ENCODE data around the gene CPA3.

- TF ChIP-seq, protein P1, sequence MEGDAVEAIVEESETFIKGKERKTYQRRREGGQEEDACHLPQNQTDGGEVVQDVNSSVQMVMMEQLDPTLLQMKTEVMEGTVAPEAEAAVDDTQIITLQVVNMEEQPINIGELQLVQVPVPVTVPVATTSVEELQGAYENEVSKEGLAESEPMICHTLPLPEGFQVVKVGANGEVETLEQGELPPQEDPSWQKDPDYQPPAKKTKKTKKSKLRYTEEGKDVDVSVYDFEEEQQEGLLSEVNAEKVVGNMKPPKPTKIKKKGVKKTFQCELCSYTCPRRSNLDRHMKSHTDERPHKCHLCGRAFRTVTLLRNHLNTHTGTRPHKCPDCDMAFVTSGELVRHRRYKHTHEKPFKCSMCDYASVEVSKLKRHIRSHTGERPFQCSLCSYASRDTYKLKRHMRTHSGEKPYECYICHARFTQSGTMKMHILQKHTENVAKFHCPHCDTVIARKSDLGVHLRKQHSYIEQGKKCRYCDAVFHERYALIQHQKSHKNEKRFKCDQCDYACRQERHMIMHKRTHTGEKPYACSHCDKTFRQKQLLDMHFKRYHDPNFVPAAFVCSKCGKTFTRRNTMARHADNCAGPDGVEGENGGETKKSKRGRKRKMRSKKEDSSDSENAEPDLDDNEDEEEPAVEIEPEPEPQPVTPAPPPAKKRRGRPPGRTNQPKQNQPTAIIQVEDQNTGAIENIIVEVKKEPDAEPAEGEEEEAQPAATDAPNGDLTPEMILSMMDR (IDR thresholded peaks at IDR 0.05; ENCODE audit: low read depth, low read length, missing input control): no peak
- TF ChIP-seq ZBTB33 (IDR thresholded peaks at IDR 0.05): no peak
- no peak for TF ChIP-seq SP1 (IDR thresholded peaks at IDR 0.05)
- no peak for TF ChIP-seq MAX (IDR thresholded peaks at IDR 0.05)
- no peak for TF ChIP-seq REST (IDR thresholded peaks at IDR 0.05)
- TF ChIP-seq ATF3 (IDR thresholded peaks at IDR 0.05): no peak
- TF ChIP-seq GABPA (IDR thresholded peaks at IDR 0.05 in 1 of 2, conservative IDR thresholded peaks at IDR 0.05 in 1 of 2): no peak
- no peak for TF ChIP-seq RAD21 (IDR thresholded peaks at IDR 0.05)
- TF ChIP-seq YY1 (IDR thresholded peaks at IDR 0.05): no peak
- TF ChIP-seq JUND (IDR thresholded peaks at IDR 0.05): no peak
- TF ChIP-seq EGR1 (IDR thresholded peaks at IDR 0.05; ENCODE audit: low read depth in 2 of 2): no peak
Observed at GRCh38 chr3:148866261-148866660, 1.2 kb downstream of the CPA3 start.

Data from liver (tissue), 3 donors.